ENCODE data around the gene HERPUD1. TPM values are rescaled to one million over a fixed set of nuclear protein-coding genes. Genes with fewer than 3 reads are reported as not detected.

The HERPUD1 gene
- total RNA-seq, 1 experiment from 2014 or later: 28.9 TPM

GRCh38 chr16:56907401-56907800, 24.5 kb upstream of the HERPUD1 start:
- no peak overlapping the region for H2BK20ac ChIP-seq (ENCODE audit: low read depth, low read length, poor library complexity, severe bottlenecking)
- H3K14ac ChIP-seq (ENCODE audit: insufficient read depth, low read length): no peak overlapping the region
- H3K27ac Mint-ChIP-seq: no peak overlapping the region; a peak in 1 of 7 replicates

More at GRCh38 chr16:56907401-56907800, 24.5 kb upstream of the HERPUD1 start:
- Mint-ChIP-seq H3K4me1 (peaks cover 30 to 36% of the 10 kb centered on the region in 2 experiments), H3K36me3 (ENCODE audit: insufficient read depth in 1 of 3, low read depth in 3 of 3) (peaks cover 0 to 3% (median 0%) of the 10 kb centered on the region in 3 experiments; a peak in 1 of 7 replicates), H3K27me3 (ENCODE audit: low read depth) (peaks cover 6% of the 10 kb centered on the region), H3K4me3 (no peak overlapping the region), H3K9me3 (peaks cover 3 to 7% of the 10 kb centered on the region in 2 experiments; a peak in 3 of 5 replicates)
- H3K9me3 ChIP-seq (ENCODE audit: control insufficient read depth, low read depth, low read length): no peaks in the 10 kb centered on the region
- no peak overlapping the region for H4K8ac ChIP-seq (replicated peaks; ENCODE audit: insufficient read length, low read depth, low read length)
- H2AFZ ChIP-seq (ENCODE audit: low read length): no peak overlapping the region
- H3K27ac ChIP-seq (ENCODE audit: insufficient read length, low read depth, low read length): no peak overlapping the region
- no CpG with 5 or more reads among the region's 3 CpGs for WGBS (ENCODE audit: extremely low coverage, insufficient read length, low lambda C conversion rate)
- no peak for TF ChIP-seq CTCF (conservative IDR thresholded peaks at IDR 0.05)
- no peak overlapping the region for H4K5ac ChIP-seq (ENCODE audit: insufficient read length, low read depth, low read length)
- H4K91ac ChIP-seq (ENCODE audit: insufficient read length, low read depth, low read length): no peak overlapping the region
- H3K18ac ChIP-seq (ENCODE audit: insufficient read length, low read depth, low read length): no peak overlapping the region
- H3K4me2 ChIP-seq (ENCODE audit: insufficient read depth, insufficient read length, low read length): no peak overlapping the region
- no peak overlapping the region for H2BK12ac ChIP-seq (ENCODE audit: insufficient read length, low read depth, low read length)
- peaks cover 5% of the 10 kb centered on the region for H3K4me1 ChIP-seq (ENCODE audit: insufficient read depth, low read length)
- no peak overlapping the region for H3K9ac ChIP-seq (ENCODE audit: extremely low read depth, insufficient read length, low read length)
- H3K23me2 ChIP-seq (ENCODE audit: insufficient read length, low read depth, low read length, poor library complexity, severe bottlenecking): no peaks in the 10 kb centered on the region
- no peak overlapping the region for H3T11ph ChIP-seq (ENCODE audit: low read length)
- H2BK5ac ChIP-seq (ENCODE audit: insufficient read length, low read length): no peak overlapping the region
- no peak overlapping the region for H3K56ac ChIP-seq (ENCODE audit: insufficient read length, low read depth, low read length)
- no peaks in the 10 kb centered on the region for H3K27me3 ChIP-seq (ENCODE audit: insufficient read depth, low read length)
- H3K79me1 ChIP-seq (ENCODE audit: insufficient read depth, low read depth, low read length, poor library complexity, severe bottlenecking): no peaks in the 10 kb centered on the region
- H3K79me2 ChIP-seq (ENCODE audit: insufficient read depth, low read length): no peaks in the 10 kb centered on the region
- H3K23ac ChIP-seq (ENCODE audit: insufficient read length, low read depth, low read length): no peak overlapping the region
- no peak overlapping the region for H2AK5ac ChIP-seq (ENCODE audit: insufficient read length, low read length)
- H3K4ac ChIP-seq (ENCODE audit: low read depth, low read length): no peak overlapping the region
- no peaks in the 10 kb centered on the region for H4K20me1 ChIP-seq (ENCODE audit: control insufficient read depth, insufficient read depth, insufficient read length)
- no peak overlapping the region for H2BK15ac ChIP-seq (ENCODE audit: low read depth, low read length)
- no peak for DNase-seq
- no peak overlapping the region for H2BK120ac ChIP-seq (ENCODE audit: low read depth, low read length, poor library complexity, severe bottlenecking)

Measured in H9 (cell line).